ENCODE results near the gene CEP131. TPM values are rescaled to one million over a fixed set of nuclear protein-coding genes. Genes with fewer than 3 reads are reported as not detected.

CEP131 gene
- total RNA-seq, 4 donors from 2014 or later, result 5.5 to 8.1 (median 6.0) TPM

- no peak for DNase-seq
- TF ChIP-seq POLR2A (IDR thresholded peaks at IDR 0.05) (no peak), CTCF (IDR thresholded peaks at IDR 0.05) (no peak)
Observed at GRCh38 chr17:81164371-81165245, 58.2 kb downstream of the CEP131 start.

GRCh38 chr17:81163703-81164370 lies 58.9 kb downstream of the CEP131 start:
- 64% methylated on average over 7 of the region's 15 CpGs; no CpG with 5 or more reads in 1 of the 2 donors for WGBS, 2 donors
- H3K36me3 ChIP-seq, result no peaks in the 10 kb centered on the region
- H3K4me1 ChIP-seq, result peaks cover 6 to 38% (median 12%) of the 10 kb centered on the region in 3 donors
- no peak overlapping the region for H3K4me3 ChIP-seq
- no peak overlapping the region for H3K27ac ChIP-seq
- intact Hi-C loops (cut with DNase I), result no loop called here
- no peak for TF ChIP-seq POLR2A (IDR thresholded peaks at IDR 0.05)
- TF ChIP-seq CTCF (IDR thresholded peaks at IDR 0.05), result no peak
- no peaks in the 10 kb centered on the region for H3K9me3 ChIP-seq
- H3K27me3 ChIP-seq, result peaks cover 0 to 85% (median 7%) of the 10 kb centered on the region in 4 donors
- no peak for DNase-seq

More at GRCh38 chr17:81164371-81165245, 58.2 kb downstream of the CEP131 start:
- Histone ChIP-seq H3K4me3 (peak overlapping the region in 1 of 4 donors; percentile 59), H3K36me3 (no peaks in the 10 kb centered on the region), H3K27ac (peak overlapping the region in 2 of 4 donors; percentile 29 to 44), H3K27me3 (peaks cover 0 to 78% (median 7%) of the 10 kb centered on the region in 4 donors), H3K9me3 (no peaks in the 10 kb centered on the region), H3K4me1 (peaks cover 6 to 35% (median 12%) of the 10 kb centered on the region in 3 donors)
- 20 to 33% methylated on average over 2 to 6 of the region's 19 CpGs for WGBS, 2 donors
- intact Hi-C loops (cut with DNase I), result no loop called here

GRCh38 chr17:81163051-81163695 lies 59.6 kb downstream of the CEP131 start:
- H3K4me3 ChIP-seq, result no peak overlapping the region
- WGBS, 2 donors, result no CpG with 5 or more reads among the region's 19 CpGs
- H3K9me3 ChIP-seq, result no peaks in the 10 kb centered on the region
- TF ChIP-seq CTCF (IDR thresholded peaks at IDR 0.05) (no peak), POLR2A (IDR thresholded peaks at IDR 0.05) (no peak)
- intact Hi-C loops (cut with DNase I), result no loop called here
- H3K27me3 ChIP-seq, result peaks cover 0 to 89% (median 7%) of the 10 kb centered on the region in 4 donors
- no peak for DNase-seq
- H3K4me1 ChIP-seq, result peaks cover 6 to 38% (median 12%) of the 10 kb centered on the region in 3 donors
- no peaks in the 10 kb centered on the region for H3K36me3 ChIP-seq
- H3K27ac ChIP-seq, result no peak overlapping the region

- intact Hi-C loops (cut with DNase I), result no loop called here
- H3K4me1 ChIP-seq, result peaks cover 6 to 38% (median 12%) of the 10 kb centered on the region in 3 donors
- WGBS, 2 donors, result 73 to 80% methylated on average over 2 to 4 of the region's 11 CpGs
- TF ChIP-seq POLR2A (IDR thresholded peaks at IDR 0.05) (no peak), CTCF (IDR thresholded peaks at IDR 0.05) (no peak)
- DNase-seq, result no peak
- H3K36me3 ChIP-seq, result no peaks in the 10 kb centered on the region
- no peak overlapping the region for H3K27ac ChIP-seq
- no peak overlapping the region for H3K4me3 ChIP-seq
- H3K27me3 ChIP-seq, result peaks cover 0 to 84% (median 7%) of the 10 kb centered on the region in 4 donors
- no peaks in the 10 kb centered on the region for H3K9me3 ChIP-seq
Observed at GRCh38 chr17:81162491-81162890, 60.3 kb downstream of the CEP131 start.
